Measurements from ENCODE around the gene RAB44.

DNA sequence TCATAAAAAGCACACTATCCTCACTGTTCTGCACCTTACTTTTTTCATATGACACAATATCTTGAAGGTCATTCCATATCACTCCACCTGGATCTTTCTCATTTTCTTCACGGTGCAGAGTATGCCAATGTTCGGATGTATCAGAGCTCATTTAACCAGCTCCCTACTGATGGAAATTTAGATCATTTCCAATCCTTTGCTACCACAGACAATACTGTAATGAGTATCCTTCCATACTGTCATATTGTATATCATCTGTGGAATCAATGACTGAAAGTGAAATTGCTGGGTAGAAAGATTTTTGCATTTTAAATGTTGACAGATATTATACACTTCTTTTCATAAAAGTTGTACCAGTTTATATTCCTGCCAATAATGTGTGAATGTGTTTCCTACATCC, 2.2 kb upstream of the RAB44 start:
- TF ChIP-seq CTCF (IDR thresholded peaks at IDR 0.05) (no peak), POLR2A (IDR thresholded peaks at IDR 0.05) (no peak)

Measured in lower leg skin (tissue), 3 donors.